Measurements from ENCODE around the gene RANGAP1. TPM values are rescaled to one million over a fixed set of nuclear protein-coding genes. Genes with fewer than 3 reads are reported as not detected.

Gene RANGAP1
- total and polyA plus RNA-seq, 2 of the 8 experiments (the other 6 are each of a cell fraction or from before 2014, with no cell fraction given) = 121 to 171 TPM

DNA sequence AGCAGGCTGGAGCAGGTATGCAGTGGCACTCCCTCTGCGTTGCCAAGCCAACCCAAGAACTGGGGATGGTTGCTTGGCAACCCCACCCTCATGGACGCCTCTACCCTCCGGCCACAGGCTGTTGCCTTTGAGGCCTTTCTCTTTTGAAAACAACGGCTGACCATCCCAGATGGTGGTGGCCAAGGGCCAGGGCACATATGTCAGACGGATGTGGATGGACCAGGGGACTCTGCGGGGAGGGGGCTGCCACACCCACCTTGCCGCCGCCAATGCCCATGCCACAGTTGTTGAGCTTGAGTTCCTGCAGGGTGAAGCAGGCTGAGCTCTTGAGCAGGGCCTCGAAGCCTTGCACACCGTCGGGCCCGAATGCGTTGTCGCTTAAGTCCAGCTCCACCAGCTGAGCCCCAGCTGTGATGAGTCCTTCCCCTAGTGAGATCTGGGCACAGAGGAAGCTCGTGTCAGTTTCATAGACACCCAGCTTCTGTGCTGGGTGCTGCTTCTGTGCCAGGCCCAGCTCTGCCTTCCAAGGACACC, 21.5 kb downstream of the RANGAP1 start (continued):
- TF ChIP-seq, protein P1, sequence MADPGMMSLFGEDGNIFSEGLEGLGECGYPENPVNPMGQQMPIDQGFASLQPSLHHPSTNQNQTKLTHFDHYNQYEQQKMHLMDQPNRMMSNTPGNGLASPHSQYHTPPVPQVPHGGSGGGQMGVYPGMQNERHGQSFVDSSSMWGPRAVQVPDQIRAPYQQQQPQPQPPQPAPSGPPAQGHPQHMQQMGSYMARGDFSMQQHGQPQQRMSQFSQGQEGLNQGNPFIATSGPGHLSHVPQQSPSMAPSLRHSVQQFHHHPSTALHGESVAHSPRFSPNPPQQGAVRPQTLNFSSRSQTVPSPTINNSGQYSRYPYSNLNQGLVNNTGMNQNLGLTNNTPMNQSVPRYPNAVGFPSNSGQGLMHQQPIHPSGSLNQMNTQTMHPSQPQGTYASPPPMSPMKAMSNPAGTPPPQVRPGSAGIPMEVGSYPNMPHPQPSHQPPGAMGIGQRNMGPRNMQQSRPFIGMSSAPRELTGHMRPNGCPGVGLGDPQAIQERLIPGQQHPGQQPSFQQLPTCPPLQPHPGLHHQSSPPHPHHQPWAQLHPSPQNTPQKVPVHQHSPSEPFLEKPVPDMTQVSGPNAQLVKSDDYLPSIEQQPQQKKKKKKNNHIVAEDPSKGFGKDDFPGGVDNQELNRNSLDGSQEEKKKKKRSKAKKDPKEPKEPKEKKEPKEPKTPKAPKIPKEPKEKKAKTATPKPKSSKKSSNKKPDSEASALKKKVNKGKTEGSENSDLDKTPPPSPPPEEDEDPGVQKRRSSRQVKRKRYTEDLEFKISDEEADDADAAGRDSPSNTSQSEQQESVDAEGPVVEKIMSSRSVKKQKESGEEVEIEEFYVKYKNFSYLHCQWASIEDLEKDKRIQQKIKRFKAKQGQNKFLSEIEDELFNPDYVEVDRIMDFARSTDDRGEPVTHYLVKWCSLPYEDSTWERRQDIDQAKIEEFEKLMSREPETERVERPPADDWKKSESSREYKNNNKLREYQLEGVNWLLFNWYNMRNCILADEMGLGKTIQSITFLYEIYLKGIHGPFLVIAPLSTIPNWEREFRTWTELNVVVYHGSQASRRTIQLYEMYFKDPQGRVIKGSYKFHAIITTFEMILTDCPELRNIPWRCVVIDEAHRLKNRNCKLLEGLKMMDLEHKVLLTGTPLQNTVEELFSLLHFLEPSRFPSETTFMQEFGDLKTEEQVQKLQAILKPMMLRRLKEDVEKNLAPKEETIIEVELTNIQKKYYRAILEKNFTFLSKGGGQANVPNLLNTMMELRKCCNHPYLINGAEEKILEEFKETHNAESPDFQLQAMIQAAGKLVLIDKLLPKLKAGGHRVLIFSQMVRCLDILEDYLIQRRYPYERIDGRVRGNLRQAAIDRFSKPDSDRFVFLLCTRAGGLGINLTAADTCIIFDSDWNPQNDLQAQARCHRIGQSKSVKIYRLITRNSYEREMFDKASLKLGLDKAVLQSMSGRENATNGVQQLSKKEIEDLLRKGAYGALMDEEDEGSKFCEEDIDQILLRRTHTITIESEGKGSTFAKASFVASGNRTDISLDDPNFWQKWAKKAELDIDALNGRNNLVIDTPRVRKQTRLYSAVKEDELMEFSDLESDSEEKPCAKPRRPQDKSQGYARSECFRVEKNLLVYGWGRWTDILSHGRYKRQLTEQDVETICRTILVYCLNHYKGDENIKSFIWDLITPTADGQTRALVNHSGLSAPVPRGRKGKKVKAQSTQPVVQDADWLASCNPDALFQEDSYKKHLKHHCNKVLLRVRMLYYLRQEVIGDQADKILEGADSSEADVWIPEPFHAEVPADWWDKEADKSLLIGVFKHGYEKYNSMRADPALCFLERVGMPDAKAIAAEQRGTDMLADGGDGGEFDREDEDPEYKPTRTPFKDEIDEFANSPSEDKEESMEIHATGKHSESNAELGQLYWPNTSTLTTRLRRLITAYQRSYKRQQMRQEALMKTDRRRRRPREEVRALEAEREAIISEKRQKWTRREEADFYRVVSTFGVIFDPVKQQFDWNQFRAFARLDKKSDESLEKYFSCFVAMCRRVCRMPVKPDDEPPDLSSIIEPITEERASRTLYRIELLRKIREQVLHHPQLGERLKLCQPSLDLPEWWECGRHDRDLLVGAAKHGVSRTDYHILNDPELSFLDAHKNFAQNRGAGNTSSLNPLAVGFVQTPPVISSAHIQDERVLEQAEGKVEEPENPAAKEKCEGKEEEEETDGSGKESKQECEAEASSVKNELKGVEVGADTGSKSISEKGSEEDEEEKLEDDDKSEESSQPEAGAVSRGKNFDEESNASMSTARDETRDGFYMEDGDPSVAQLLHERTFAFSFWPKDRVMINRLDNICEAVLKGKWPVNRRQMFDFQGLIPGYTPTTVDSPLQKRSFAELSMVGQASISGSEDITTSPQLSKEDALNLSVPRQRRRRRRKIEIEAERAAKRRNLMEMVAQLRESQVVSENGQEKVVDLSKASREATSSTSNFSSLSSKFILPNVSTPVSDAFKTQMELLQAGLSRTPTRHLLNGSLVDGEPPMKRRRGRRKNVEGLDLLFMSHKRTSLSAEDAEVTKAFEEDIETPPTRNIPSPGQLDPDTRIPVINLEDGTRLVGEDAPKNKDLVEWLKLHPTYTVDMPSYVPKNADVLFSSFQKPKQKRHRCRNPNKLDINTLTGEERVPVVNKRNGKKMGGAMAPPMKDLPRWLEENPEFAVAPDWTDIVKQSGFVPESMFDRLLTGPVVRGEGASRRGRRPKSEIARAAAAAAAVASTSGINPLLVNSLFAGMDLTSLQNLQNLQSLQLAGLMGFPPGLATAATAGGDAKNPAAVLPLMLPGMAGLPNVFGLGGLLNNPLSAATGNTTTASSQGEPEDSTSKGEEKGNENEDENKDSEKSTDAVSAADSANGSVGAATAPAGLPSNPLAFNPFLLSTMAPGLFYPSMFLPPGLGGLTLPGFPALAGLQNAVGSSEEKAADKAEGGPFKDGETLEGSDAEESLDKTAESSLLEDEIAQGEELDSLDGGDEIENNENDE (IDR thresholded peaks at IDR 0.05; ENCODE audit: insufficient replicate concordance, low read length) = no peak
- TF ChIP-seq TCF12 (IDR thresholded peaks at IDR 0.05; ENCODE audit: low read depth, low read length) = no peak
